Fibroblast of skin of scalp (primary cell): ENCODE results near the gene RERE.
A peak's percentile ranks its signal among the peaks of the same experiment; 100 is the strongest.
"Not testable (repeated sequence)": the region's sequence is repeated elsewhere in the genome, so short reads cannot be mapped to it uniquely, and the experiment has no call there.

Experiments used
- DNase-seq: peaks from one replicate; pipeline ENCODE4 v3.0.0-alpha.2; 2013

RERE gene

DNA sequence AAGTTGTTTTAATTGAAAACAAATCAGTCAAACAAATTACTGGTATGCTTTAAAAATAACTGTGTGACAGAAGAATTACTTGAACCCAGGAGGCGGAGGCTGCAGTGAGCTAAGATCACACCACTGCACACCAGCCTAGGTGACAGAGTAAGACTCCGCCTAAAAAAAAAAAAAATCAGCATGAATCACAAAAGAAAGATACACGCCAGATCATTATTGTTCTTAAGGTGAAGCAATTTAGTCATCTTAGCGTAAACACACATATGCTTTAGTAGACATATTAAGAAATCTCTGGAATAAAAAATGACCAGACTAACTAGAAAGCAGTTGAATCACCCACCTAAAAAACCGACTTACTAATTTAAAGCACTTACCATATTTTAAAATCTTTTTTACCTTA, 20.2 kb downstream of the RERE start:
- DNase-seq, result no peak

DNA sequence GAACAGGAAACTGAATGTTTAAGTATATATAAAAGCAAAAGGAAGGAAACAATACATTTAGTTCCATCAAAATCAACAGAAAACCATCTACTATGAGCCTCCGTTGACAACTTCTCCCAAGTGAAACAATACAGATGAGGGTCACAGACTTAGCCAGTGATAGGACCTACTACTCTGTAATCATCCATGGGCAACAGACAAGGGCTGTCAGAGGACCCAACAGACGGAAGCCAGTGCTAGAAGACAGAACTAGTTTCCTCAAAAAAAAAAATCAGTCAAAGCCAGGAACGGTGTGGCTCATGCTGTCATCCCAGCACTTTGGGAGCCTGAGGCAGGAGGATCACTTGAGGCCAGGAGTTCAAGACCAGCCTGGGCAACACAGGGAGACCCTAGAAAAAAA, 20.6 kb downstream of the RERE start:
- no peak for DNase-seq

- no peak for DNase-seq
These were observed 22.8 kb downstream of the RERE start for GRCh38 chr1:8794605-8795004.

GRCh38 chr1:8791819-8792218, 25.6 kb downstream of the RERE start:
- no peak for DNase-seq

DNA sequence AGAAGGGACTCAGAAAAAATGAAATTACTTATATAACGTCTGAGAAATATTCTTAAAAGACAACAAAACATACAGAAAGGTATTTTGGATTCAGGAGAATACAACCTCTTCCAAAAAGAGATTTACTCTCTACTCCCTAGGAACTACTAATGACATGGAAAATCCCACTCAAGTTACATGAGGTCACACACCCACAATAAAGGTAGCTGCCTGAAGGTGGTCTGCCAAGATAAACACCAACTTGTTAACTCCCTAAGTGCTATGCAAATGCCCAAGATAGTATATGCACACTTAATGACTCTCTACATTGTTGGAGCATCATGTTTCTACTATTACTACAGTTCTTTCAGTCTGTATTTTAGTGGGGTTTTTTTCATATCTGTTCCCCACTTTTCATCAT, 26.5 kb downstream of the RERE start:
- DNase-seq, result no peak

GRCh38 chr1:8790478-8790877, 27.0 kb downstream of the RERE start:
- DNase-seq, result no peak

DNA sequence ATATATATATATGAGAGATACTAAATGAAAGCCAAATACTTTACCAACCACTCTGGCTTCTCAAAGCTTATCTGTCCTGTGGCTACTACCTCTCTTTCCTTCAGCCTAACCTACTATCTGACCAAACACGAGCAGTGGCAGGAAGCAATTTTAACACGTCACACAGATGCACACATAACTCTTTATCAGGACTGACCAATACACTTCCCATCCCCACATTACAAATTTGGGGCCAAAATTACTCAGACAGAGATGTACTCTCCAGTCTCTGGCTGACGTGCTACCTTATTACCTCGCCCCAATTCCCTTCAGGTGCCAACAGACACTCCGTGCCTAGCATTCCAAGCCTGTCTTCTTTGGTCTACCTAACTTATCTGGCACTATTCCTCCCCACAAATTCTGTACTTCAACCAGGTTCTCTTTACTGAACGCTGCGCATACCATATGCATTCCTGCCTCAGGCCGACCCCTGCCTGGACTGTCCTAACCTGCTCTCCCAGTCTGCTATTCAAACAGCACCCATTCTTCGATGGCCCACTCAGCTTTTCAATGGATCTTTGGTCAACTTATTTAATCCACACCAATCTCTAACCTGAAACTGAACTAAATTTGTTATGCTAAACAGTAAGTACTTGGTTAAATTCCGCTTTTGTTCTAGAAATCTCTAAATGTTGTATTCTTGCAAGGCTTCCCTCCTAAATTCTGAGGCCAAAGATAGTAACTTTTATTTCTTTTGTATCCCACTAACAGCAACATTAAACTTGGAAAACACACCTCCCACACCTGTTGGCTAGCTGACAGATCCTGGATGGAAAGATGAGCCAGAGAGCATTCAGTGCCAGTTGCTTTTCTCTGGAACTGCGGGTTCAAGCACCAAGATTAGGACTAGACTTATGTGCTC, 27.9 kb downstream of the RERE start:
- no peak for DNase-seq

GRCh38 chr1:8787218-8787617, 30.2 kb downstream of the RERE start:
- DNase-seq, result no peak

DNA sequence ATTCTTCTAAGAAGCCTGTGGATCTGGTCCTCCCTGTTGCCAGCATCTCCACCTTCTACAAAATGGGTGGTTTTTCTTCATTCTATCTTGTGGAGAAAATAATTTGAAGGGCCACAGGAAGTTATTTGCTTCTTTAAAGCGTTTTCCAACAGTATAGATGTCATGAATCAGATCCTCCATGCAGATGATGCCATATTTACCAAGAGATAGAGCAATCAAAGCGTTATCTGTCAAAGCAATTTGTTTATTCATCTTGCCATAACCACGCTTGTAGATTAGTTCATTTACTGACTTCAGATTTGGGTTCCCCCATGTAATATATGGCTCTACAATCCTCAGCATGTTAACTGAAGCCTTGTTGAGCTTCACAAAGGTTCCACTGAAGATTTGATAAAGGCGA, 31.2 kb downstream of the RERE start:
- DNase-seq, result not testable (repeated sequence)

DNA sequence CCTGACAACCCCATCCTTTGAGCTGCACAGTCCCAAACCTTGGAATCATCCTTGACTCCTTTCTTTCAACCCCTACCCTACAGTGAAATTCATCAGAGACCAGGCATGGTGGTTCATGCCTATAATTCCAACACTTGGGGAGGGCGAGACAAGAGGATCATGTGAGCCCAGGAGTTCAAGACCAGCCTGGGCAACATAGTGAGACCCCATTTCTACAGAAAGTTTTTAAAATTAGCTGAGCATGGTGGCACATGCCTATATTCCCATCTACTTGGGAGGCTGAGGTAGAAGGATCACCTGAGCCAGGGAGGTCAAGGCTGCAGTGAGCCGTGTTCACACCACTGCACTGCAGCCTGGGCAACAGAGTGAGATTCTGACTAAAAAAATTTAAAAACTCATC, 34.5 kb downstream of the RERE start:
- DNase-seq, result no peak

DNA sequence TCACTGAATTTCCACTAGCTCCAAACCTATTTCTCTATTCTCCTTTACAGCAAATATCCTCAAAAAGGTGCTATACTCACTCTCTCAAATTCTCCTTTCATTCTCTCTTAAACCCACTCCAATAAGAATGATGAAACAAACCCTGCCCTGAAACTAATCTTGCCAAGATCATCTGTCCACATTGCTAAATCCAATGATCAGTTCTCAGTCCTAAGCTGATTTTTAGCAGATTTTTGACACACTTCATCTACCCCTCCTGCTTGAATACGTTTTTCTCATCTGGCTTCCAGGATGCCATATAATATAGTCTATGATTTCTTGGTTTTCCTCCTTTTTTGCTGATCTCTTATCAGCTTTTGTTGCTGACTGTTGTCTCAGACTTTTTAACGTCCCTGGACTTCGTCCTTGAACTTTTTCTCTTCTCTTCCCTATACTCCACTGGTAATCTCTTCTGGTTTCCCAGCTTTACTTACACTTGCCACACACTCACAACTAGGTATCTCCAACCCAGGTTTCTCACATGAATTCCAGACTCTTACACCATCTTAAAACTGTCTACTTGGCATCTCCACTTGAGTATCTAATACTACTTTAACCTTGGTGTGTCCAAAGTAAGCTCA, 35.3 kb downstream of the RERE start:
- no peak for DNase-seq

DNA sequence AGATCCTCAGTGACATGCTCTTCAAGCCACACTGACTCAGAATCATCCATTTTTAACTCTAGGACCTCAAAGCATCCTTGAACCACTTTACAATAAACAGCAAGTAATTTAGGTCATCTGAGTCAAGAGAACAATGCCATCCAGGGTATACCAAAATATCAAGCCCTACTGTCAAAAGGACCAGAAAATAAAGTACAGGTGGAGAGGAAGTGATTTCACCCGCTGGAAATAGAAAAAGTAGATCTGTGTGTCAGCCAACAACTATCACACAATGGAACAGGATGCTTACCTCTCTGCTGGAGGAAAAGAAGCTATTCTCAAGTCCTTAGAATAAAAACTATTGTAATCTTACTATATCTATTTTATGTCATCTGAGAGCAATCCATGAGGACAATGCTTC, 37.0 kb downstream of the RERE start:
- DNase-seq, result no peak

DNA sequence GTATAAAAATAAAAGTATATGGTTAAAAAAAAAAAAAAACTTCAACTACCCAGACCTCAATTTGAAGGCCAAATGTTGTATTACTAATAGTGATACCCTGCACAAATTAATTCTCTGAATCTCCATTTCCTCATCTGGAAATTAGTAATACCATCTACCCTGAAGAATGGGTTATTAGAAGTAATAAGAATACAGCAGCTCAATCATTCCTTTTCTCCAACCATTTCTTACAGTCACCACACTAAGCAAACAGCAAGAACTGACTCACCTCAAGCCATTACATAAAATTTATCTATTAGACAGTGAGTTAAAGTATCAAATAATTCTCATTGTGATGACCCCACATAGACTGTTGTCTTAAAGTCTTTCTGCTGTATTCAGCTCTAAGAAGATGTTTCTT, 39.6 kb downstream of the RERE start:
- no peak for DNase-seq

- DNase-seq, result no peak
These were observed 41.3 kb downstream of the RERE start for GRCh38 chr1:8776104-8776503.

- DNase-seq, result no peak
These were observed 50.4 kb downstream of the RERE start for GRCh38 chr1:8767006-8767405.

- no peak for DNase-seq
These were observed 52.2 kb downstream of the RERE start for GRCh38 chr1:8765198-8765597.

DNA sequence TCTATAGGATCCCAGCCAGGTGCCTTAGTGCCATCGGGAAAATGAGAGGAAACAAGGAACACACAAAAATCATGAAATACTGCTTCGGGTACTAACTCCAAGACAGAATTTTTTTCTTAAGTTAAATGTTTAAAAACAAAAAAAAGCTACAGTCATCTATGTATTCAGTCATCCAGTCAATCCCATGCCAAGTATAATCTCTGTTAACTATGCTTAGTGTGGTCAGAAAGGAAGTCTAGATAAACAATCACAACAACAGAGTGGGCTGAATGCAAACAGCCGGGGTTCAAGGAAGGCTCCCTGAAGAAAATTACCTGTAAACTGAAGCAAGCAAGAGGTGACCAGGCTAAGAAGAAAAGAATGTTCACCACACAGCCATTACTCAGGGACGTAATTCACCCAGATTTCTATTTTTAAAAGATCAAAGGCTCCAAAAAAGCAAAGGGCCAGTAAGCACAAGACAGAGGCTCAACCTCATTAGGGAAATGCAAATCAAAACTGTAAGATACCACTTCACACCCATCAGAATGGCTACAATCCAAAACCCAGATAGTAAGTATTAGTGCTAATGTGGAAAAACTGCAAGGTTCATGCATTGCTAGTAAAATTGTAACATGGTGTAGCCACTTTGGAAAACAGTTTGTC, 53.0 kb downstream of the RERE start:
- DNase-seq, result no peak

DNA sequence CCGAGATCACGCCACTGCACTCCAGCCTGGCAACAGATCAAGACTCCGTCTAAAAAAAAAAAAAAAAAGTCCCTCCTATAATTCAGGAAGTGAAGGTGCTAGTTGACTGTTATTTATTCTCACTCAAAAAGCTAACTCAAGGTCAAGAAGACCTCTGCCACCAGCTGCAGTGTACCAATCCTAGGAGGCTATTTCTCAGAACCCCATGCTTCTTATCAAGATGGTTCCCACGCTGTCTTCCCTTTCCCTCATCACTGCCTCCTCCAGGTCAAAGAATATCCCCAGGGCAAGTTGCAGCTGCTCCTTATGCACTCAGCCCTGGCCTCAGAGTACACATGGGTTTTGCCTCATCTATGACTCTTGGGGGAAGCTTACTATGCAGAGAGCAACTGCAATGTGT, 53.6 kb downstream of the RERE start:
- DNase-seq, result no peak

- DNase-seq, result no peak
These were observed 62.4 kb downstream of the RERE start for GRCh38 chr1:8754993-8755392.

DNA sequence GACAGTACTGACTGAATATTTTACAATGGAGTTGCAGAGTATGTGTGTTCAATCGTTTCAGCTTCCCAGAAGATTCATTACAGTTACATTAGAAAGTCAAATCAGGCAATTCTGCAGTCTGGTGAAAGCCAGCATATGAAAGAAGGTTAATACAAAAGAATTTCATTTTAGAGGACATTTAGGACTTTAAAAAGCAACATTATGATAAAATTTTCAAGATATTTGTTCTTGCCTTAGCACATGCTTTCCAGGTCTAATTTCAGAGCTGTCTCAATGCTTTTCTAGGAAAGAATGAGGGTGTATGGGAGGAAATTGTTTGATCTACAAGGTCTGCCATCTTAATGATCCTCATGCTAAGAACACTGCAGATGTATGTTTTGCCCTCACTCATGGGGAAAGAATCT, 63.2 kb downstream of the RERE start:
- DNase-seq, result no peak

DNA sequence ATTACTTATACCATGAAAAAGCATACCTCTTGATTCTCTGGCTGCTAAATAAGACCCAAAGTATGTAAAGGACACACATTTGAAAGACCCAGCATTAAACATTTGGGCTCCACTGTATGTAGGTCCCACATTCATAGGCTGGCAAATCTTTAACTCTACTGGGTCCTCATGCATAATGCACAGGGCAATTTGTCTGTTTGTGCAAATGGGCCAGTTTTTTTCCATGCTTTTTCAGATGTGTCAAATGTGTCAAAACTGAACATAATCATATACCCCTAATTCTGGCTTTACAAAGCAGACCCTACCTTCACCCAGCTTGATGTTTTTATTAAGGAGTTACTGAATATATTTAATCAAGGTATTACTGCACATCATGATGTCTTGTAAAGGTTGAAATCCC, 63.7 kb downstream of the RERE start:
- DNase-seq, result no peak

DNA sequence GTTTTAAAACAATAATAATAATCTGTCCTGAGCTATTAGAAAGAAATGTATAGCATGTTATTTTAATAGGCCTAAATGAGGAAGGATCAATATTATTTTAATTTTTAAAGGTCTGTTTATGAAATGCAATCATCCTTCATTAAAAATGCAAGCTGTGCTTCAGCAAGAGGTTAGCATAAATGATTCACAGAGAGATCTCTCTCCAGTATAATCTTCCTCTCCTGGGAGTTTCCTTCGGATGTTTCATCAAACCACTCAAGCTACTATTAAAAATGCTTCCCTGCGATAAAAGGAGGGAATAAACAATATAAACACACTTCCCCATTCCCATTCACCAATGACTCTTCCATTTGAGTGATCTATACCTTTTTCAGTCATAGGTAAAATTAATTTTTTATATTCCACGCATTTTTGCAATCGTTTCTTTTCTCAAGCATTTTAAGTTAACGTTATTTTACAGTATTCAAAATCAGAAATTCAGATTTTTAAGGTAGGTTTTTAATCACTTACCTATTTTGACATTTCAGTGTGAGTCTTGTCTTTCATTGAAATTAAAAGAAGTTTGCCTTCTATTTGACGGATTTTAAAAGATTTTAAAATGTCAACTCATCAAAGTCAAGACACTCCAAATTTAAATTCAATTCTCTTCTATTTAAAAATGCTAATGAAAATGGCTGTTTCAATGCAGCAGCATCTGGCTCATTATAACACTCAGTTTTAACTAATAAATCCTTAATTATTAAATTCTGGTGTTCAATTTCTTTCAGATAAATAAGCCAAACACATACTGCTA, 64.3 kb downstream of the RERE start:
- peak; percentile 9 for DNase-seq

DNA sequence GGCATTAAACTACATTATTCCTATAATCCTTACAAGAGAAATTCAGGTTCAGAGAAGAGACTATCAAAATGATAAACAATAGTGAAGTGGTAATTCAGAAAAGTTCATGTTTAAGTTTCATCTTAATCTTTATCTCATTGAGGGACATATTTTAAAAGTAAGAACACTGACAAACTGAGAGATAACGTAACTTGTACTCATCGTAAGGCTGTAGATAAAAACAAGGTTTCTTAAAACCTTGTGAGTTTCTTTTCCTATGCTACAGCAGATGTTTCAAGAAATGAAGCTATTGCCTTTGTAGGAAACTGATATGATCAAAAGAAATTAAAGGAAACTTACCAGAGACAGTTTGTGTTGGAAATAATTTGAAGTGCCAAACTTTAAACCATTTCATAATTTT, 65.0 kb downstream of the RERE start:
- no peak for DNase-seq
